K562 (cell line): ENCODE results near the gene ZNF800. TPM values are rescaled to one million over a fixed set of nuclear protein-coding genes. Genes with fewer than 3 reads are reported as not detected.
A peak's percentile ranks its signal among the peaks of the same experiment; 100 is the strongest.

Experiments
- CBX2 ChIP-seq: fragments of 200-600 bp; sonication (generic); IDR thresholded peaks from one replicate; pipeline ENCODE4 v1.6.1; 2012; ENCODE audit warnings: mild to moderate bottlenecking, low read length, inconsistent platforms; ENCODE audit not compliant: insufficient read depth, poor library complexity, severe bottlenecking
- CCNT2 ChIP-seq: IDR thresholded peaks from 2 replicates; pipeline ENCODE4 v1.6.1; 2011; ENCODE audit warnings: borderline replicate concordance, low read depth, mild to moderate bottlenecking, moderate library complexity, mixed read lengths, low read length; ENCODE audit not compliant: insufficient read length; ENCODE audit errors: extremely low read depth
- CLOCK ChIP-seq: fragments of 250-450 bp; sonication (Bioruptor Pico); IDR thresholded peaks from 2 replicates; pipeline ENCODE4 v1.4.0; 2020; ENCODE audit warnings: mild to moderate bottlenecking, moderate library complexity, borderline replicate concordance
- FOS ChIP-seq: IDR thresholded peaks from 3 replicates; pipeline ENCODE4 v1.6.1; 2011; ENCODE audit not compliant: insufficient read length; ENCODE audit errors: extremely low read depth
- MAX ChIP-seq: sonication (generic); formaldehyde crosslinking; IDR thresholded peaks from 2 replicates; pipeline ENCODE4 v1.9.0; 2022; ENCODE audit warnings: mild to moderate bottlenecking, missing genetic modification reagents
- MBD1 ChIP-seq: fragments of 250-450 bp; sonication (Bioruptor Pico); IDR thresholded peaks from 2 replicates; pipeline ENCODE4 v1.8.0; 2022; ENCODE audit warnings: inconsistent platforms
- MIER1 ChIP-seq: fragments of 450-650 bp; IDR thresholded peaks from 2 replicates; pipeline ENCODE4 v1.6.1; 2016; ENCODE audit warnings: antibody characterized with exemption, mild to moderate bottlenecking, low read depth
- POLR2A ChIP-seq: fragments of 450-650 bp; conservative IDR thresholded peaks from 2 replicates; pipeline ENCODE4 v1.6.1; 2016
- RBM15 ChIP-seq: fragments of 200-400 bp; formaldehyde crosslinking; IDR thresholded peaks from 2 replicates; pipeline ENCODE4 v1.6.1; 2018; ENCODE audit warnings: mild to moderate bottlenecking, low read length, moderate library complexity; ENCODE audit not compliant: insufficient read depth
- RBM25 ChIP-seq: fragments of 200-400 bp; formaldehyde crosslinking; IDR thresholded peaks from 2 replicates; pipeline ENCODE4 v1.6.1; 2018; ENCODE audit warnings: low read length, low read depth, moderate library complexity; ENCODE audit not compliant: severe bottlenecking
- RNF2 ChIP-seq: sonication (generic); IDR thresholded peaks from 2 replicates; pipeline ENCODE4 v1.6.1; 2016
- ZNF318 ChIP-seq, 2 experiments: fragments of 450-650 bp; IDR thresholded peaks; 2 replicates each; pipeline ENCODE4 v1.6.1; 2016; ENCODE audit warnings: mild to moderate bottlenecking in 2 of 2, borderline replicate concordance in 1 of 2, low read depth in 1 of 2, moderate library complexity in 1 of 2
- ZNF431 ChIP-seq: sonication (generic); formaldehyde crosslinking; IDR thresholded peaks from 2 replicates; pipeline ENCODE4 v1.8.0; 2022; ENCODE audit warnings: mild to moderate bottlenecking, missing genetic modification reagents
- ZSCAN32 ChIP-seq: fragments of 450-650 bp; formaldehyde crosslinking; IDR thresholded peaks from 2 replicates; pipeline ENCODE4 v1.4.0; 2020; ENCODE audit warnings: mild to moderate bottlenecking, moderate library complexity
- polyA plus RNA-seq, 8 experiments: library from polyadenylated mRNA; depleted of rRNA in 4 of 8; stranded (reverse) in 5 of 8; unstranded in 3 of 8; fragments of >200 nt; fragmentation: Nextera tagmentation in 2 of 8; fragmentation: Illumina TruSeq in 1 of 8; extraction: Ambion mirVana in 2 of 8; extraction: Trizol in 1 of 8; gene quantifications; 2 replicates each; pipeline versions ENCODE4 v1.2.1 to v1.2.3, GENCODE V29; 2011 to 2014; ENCODE audit warnings: inconsistent platforms in 1 of 8, missing spikeins in 1 of 8
- total RNA-seq, 7 experiments: library from RNA; depleted of rRNA in 6 of 7; stranded (reverse); fragments of >200 nt in 6 of 7; fragmentation: Illumina TruSeq in 2 of 7; extraction: Trizol in 2 of 7; gene quantifications; 2 replicates each; pipeline versions ENCODE4 v1.2.1 to v1.2.3, GENCODE V29; 2011 to 2021; ENCODE audit warnings: low replicate concordance in 1 of 7

ZNF800 gene
- total and polyA plus RNA-seq, 9 of the 15 experiments (the other 6 are each of a cell fraction or from before 2014, with no cell fraction given) = 7.5 to 58.3 (median 33.4) TPM

- TF ChIP-seq ZNF318 (IDR thresholded peaks at IDR 0.05; ENCODE audit: borderline replicate concordance in 1 of 2, low read depth in 1 of 2) (no peak), MIER1 (no peak), RNF2 (no peak), POLR2A (no peak), RBM25 (peak; percentile 39), MBD1 (CRISPR knock-in tag) (no peak), ZNF431 (CRISPR knock-in tag) (no peak), CBX2 (no peak), MAX (CRISPR knock-in tag) (no peak), CCNT2 (no peak), RBM15 (no peak), ZSCAN32 (CRISPR knock-in tag) (no peak), FOS (no peak), CLOCK (CRISPR knock-in tag) (no peak)
Observed at GRCh38 chr7:127390817-127391590, 1.5 kb downstream of the ZNF800 start (continued).
